HCT116 (cell line): Measurements from ENCODE around the gene WDR44. TPM values are rescaled to one million over a fixed set of nuclear protein-coding genes. Genes with fewer than 3 reads are reported as not detected.
"Not testable (repeated sequence)": the region's sequence is repeated elsewhere in the genome, so short reads cannot be mapped to it uniquely, and the experiment has no call there.

Experiments used
- ATAC-seq: fragments of 200-7000 bp; cut with Tn5 transposase; 2 replicates; pipeline ENCODE4 v1.9.1; 2020; ENCODE audit warnings: mild to moderate bottlenecking, moderate library complexity
- Bru-seq: library from RNA; stranded (reverse); fragments of 400-500 nt; gene quantifications from one replicate; lab custom pipeline; 2021; lab: Mats Ljungman, UMichigan
- BruChase-seq, 2 experiments: library from RNA; stranded (reverse); fragments of 400-500 nt; gene quantifications; one replicate each; lab custom pipeline; 2021; lab: Mats Ljungman, UMichigan
- BruUV-seq: library from RNA; stranded (reverse); fragments of 400-500 nt; replicated peaks from 2 replicates; lab custom pipeline; 2021; lab: Mats Ljungman, UMichigan
- CTCF ChIA-PET: fragments of 300-600 bp; sonication (Branson Sonifier 250); formaldehyde crosslinking; loops from one replicate; lab custom pipeline; 2021; ENCODE audit warnings: antibody characterized with exemption; lab: Charles Lee
- POLR2A ChIA-PET: fragments of 300-600, 350-600 bp; sonication (Branson Sonifier 250); formaldehyde crosslinking; loops from one replicate; lab custom pipeline; 2021; ENCODE audit warnings: antibody characterized with exemption; lab: Charles Lee
- RAD21 ChIA-PET, 2 experiments: fragments of 300-600 bp; sonication (Branson Sonifier 250); formaldehyde crosslinking; loops; one replicate each; lab custom pipeline; 2023; ENCODE audit warnings: low total read pairs in 2 of 2; ENCODE audit not compliant: uncharacterized antibody in 2 of 2, unreplicated experiment in 2 of 2, low non-redundant PET in 1 of 2; lab: Charles Lee
- DNase-seq: peaks from one replicate; pipeline ENCODE4 v3.0.0-alpha.2; 2010; ENCODE audit warnings: low read depth, low spot score
- H2AFZ ChIP-seq: fragments of 200-600 bp; shearing (Covaris generic), sonication (generic); 2 replicates; pipeline ENCODE4 v1.6.1; 2017; ENCODE audit warnings: low read depth, mixed run types, mixed read lengths, antibody characterized with exemption, low read length; ENCODE audit not compliant: poor library complexity, severe bottlenecking
- H3K27ac ChIP-seq: 2 replicates; pipeline ENCODE4 v1.5.1; 2012; ENCODE audit warnings: low read depth, low read length
- H3K27me3 ChIP-seq: fragments of 200-600 bp; sonication (generic); 2 replicates; pipeline ENCODE4 v1.6.1; 2016; ENCODE audit warnings: mixed run types, low read length, mixed read lengths; ENCODE audit not compliant: insufficient read depth
- H3K36me3 ChIP-seq, 2 experiments: fragments of 200-500 bp in 1 of 2; fragments of 200-600 bp in 1 of 2; sonication (Bioruptor generic) in 1 of 2; sonication (generic) in 1 of 2; 2 replicates each; pipeline versions ENCODE4 v1.5.1 to v1.6.1; 2014 to 2016; ENCODE audit warnings: low read length in 2 of 2, inconsistent platforms in 1 of 2, mixed read lengths in 1 of 2, mixed run types in 1 of 2; ENCODE audit not compliant: insufficient read depth in 2 of 2, control insufficient read depth in 1 of 2
- H3K4me1 ChIP-seq, 2 experiments: fragments of 200-600 bp in 1 of 2; sonication (generic) in 1 of 2; 2 replicates each; pipeline versions ENCODE4 v1.5.1 to v1.6.1; 2012 to 2017; ENCODE audit warnings: low read length in 2 of 2, inconsistent platforms in 1 of 2, mild to moderate bottlenecking in 1 of 2, mixed read lengths in 1 of 2, mixed run types in 1 of 2, moderate library complexity in 1 of 2; ENCODE audit not compliant: insufficient read depth in 2 of 2, control insufficient read depth in 1 of 2
- H3K4me2 ChIP-seq: fragments of 200-600 bp; sonication (generic); 2 replicates; pipeline ENCODE4 v1.6.1; 2017; ENCODE audit warnings: mixed run types, low read length, mixed read lengths
- H3K4me3 ChIP-seq, 2 experiments: fragments of 200-600 bp in 1 of 2; sonication (generic) in 1 of 2; replicated peaks in 1 of 2; 2 replicates each; pipeline ENCODE4 v1.5.1; 2011 to 2016; ENCODE audit warnings: low read length in 2 of 2, control low read depth in 1 of 2, low read depth in 1 of 2, mild to moderate bottlenecking in 1 of 2, mixed read lengths in 1 of 2, mixed run types in 1 of 2
- H3K79me2 ChIP-seq: fragments of 200-600 bp; sonication (generic); 2 replicates; pipeline ENCODE4 v1.6.1; 2017; ENCODE audit warnings: mild to moderate bottlenecking, mixed run types, low read length, moderate library complexity, mixed read lengths; ENCODE audit not compliant: insufficient read depth
- H3K9ac ChIP-seq: fragments of 200-600 bp; sonication (generic); 2 replicates; pipeline ENCODE4 v1.6.1; 2016; ENCODE audit warnings: low read length, mixed read lengths
- H3K9me2 ChIP-seq: fragments of 200-600 bp; sonication (generic), shearing (Covaris generic); 2 replicates; pipeline ENCODE4 v1.6.1; 2017; ENCODE audit warnings: mixed run types, mild to moderate bottlenecking, moderate library complexity; ENCODE audit not compliant: insufficient read depth
- H3K9me3 ChIP-seq, 2 experiments: fragments of 200-500 bp in 1 of 2; fragments of 200-600 bp in 1 of 2; sonication (Bioruptor generic) in 1 of 2; sonication (generic) in 1 of 2; 2 replicates each; pipeline ENCODE4 v1.6.1; 2014 to 2017; ENCODE audit warnings: low read length in 2 of 2, mixed read lengths in 2 of 2, inconsistent platforms in 1 of 2, low read depth in 1 of 2, mild to moderate bottlenecking in 1 of 2, mixed run types in 1 of 2, moderate library complexity in 1 of 2; ENCODE audit not compliant: control insufficient read depth in 1 of 2, insufficient read depth in 1 of 2
- H4K20me1 ChIP-seq: fragments of 200-600 bp; sonication (generic), shearing (Covaris generic); 2 replicates; pipeline ENCODE4 v1.6.1; 2017; ENCODE audit warnings: mixed run types, mild to moderate bottlenecking, moderate library complexity; ENCODE audit not compliant: insufficient read depth
- ATF3 ChIP-seq: IDR thresholded peaks from 2 replicates; pipeline ENCODE4 v1.6.1; 2012
- CBX3 ChIP-seq: IDR thresholded peaks from 2 replicates; pipeline ENCODE4 v1.6.1; 2012; ENCODE audit warnings: low read depth
- CEBPB ChIP-seq: IDR thresholded peaks from 2 replicates; pipeline ENCODE4 v1.6.1; 2012; ENCODE audit warnings: low read depth
- CTCF ChIP-seq, 3 experiments: fragments of 200-600 bp in 1 of 3; sonication (generic) in 1 of 3; IDR thresholded peaks in 2 of 3; conservative IDR thresholded peaks in 1 of 3; 2 replicates each; pipeline ENCODE4 v1.5.1; 2012 to 2017; ENCODE audit warnings: low read depth in 2 of 3, low read length in 2 of 3, antibody characterized with exemption in 1 of 3, borderline replicate concordance in 1 of 3, control low read depth in 1 of 3, mild to moderate bottlenecking in 1 of 3, mixed read lengths in 1 of 3, mixed run types in 1 of 3, moderate library complexity in 1 of 3; ENCODE audit not compliant: insufficient read depth in 1 of 3
- EGR1 ChIP-seq: IDR thresholded peaks from 2 replicates; pipeline ENCODE4 v1.6.1; 2012; ENCODE audit warnings: low read depth
- ELF1 ChIP-seq: IDR thresholded peaks from 2 replicates; pipeline ENCODE4 v1.6.1; 2012; ENCODE audit warnings: low read depth, borderline replicate concordance
- EZH2 ChIP-seq: fragments of 200-600 bp; sonication (generic); IDR thresholded peaks from 2 replicates; pipeline ENCODE4 v1.6.1; 2017; ENCODE audit warnings: antibody characterized with exemption, mixed run types
- JUND ChIP-seq: IDR thresholded peaks from 2 replicates; pipeline ENCODE4 v1.6.1; 2012
- POLR2AphosphoS5 ChIP-seq: IDR thresholded peaks from 2 replicates; pipeline ENCODE4 v1.6.1; 2011; ENCODE audit warnings: mild to moderate bottlenecking, low read depth, low read length, moderate library complexity
- RAD21 ChIP-seq: IDR thresholded peaks from 2 replicates; pipeline ENCODE4 v1.6.1; 2012; ENCODE audit warnings: low read depth, mild to moderate bottlenecking
- SIN3A ChIP-seq: IDR thresholded peaks from 2 replicates; pipeline ENCODE4 v1.6.1; 2012; ENCODE audit warnings: low read depth
- SP1 ChIP-seq: IDR thresholded peaks from 2 replicates; pipeline ENCODE4 v1.6.1; 2012; ENCODE audit warnings: low read depth
- ZFX ChIP-seq: fragments of 450-650 bp; IDR thresholded peaks from 2 replicates; pipeline ENCODE4 v1.6.1; 2017
- ZNF274 ChIP-seq: fragments of 200-500 bp; sonication (Bioruptor generic); IDR thresholded peaks from 2 replicates; pipeline ENCODE4 v1.6.1; 2014; ENCODE audit warnings: mild to moderate bottlenecking, low read depth, low read length, inconsistent platforms
- intact Hi-C: fragments of 100-400 bp; cut with micrococcal nuclease; formaldehyde crosslinking; loops from 2 replicates; pipeline ENCODE4 v1.10.0; 2022
- long read RNA-seq: library from polyadenylated mRNA; unstranded; transcript quantifications from one replicate; pipeline ENCODE4 v2.0.0, GENCODE V29; 2021; ENCODE audit not compliant: unreplicated experiment
- polyA plus RNA-seq: library from polyadenylated mRNA; unstranded; fragments of >200 nt; gene quantifications from 2 replicates; pipeline ENCODE4 v1.2.1, GENCODE V29; 2012; ENCODE audit warnings: missing spikeins
- total RNA-seq: library from RNA; stranded (reverse); gene quantifications from one replicate; pipeline ENCODE4 v1.2.1, GENCODE V29; 2021; ENCODE audit not compliant: unreplicated experiment
- TF ChIP-seq, protein P1 (sequence below): IDR thresholded peaks from 2 replicates; pipeline ENCODE4 v1.6.1; 2011; ENCODE audit warnings: mild to moderate bottlenecking, low read length, moderate library complexity; ENCODE audit not compliant: insufficient replicate concordance; ENCODE audit errors: extremely low read depth
- TF ChIP-seq, protein P2 (sequence below): IDR thresholded peaks from 2 replicates; pipeline ENCODE4 v1.6.1; 2012

Gene WDR44
- total RNA-seq (12.2 TPM), Bru-seq, nascent RNA (percentile 67 among the genes with signal in this experiment), BruChase-seq, experiment 1, labeled RNA remaining after a 6-hour chase (percentile 66 among the genes with signal in this experiment), BruChase-seq, experiment 2, labeled RNA remaining after a 2-hour chase (percentile 71 among the genes with signal in this experiment)
- polyA plus RNA-seq, result 3.6 and 5.4 TPM in 2 replicates
- long read RNA-seq, full-length matches to known transcripts, result 16 of 33 reads
- long read RNA-seq, partial matches to known transcripts, result 9 of 33 reads
- long read RNA-seq, other reads (novel, unspliced or antisense), result 8 of 33 reads

DNA sequence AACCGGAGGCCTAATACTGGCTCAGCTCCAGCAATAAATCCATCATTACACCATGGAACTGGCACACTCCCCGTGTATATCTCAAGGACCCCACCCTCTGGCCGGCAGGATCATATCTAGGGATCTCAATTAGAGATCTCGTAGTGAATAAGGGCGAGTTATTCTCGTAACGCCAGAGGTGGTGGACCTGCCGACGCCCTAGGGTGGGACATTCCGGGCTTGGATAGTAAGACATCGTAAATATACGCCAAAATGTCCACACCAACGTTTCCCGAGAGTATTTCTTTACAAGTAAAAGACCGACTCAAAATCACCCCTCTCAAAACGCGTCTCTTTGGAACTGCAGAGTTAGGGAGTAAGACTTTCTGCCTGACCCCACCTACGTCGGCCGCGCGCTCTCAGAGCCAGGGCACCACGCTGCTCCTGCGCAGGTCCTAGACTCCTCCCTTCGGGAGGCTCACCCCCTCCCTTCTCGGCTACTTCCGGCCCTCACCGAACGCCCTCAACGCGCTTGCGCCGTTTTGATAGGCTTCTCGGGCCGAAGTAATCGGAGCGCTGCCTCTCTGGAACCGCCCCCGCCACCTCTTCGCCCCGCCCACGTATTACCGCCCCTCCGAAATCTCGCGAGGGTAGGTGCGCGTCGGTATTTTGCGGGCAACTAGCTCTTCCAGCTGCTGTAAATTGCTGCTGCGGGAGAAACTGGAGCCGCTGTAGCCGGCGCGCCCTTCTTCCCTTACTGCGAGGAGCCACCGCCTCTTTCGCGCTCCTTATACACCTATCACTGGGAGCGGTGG lies at the start of gene WDR44:
Gene WDR44, plus strand, starts transcription at position 643 of the 794 bp plus-strand sequence. CDS start 398 bp downstream, outside the sequence.
- H3K36me3 ChIP-seq, result no peaks in the 10 kb centered on the region
- peak within 1 kb of the TSS; percentile 72 to 74 for H3K4me3 ChIP-seq
- TSS peak; percentile 96 for BruUV-seq
- peak within 1 kb of the TSS; percentile 93 for H3K27ac ChIP-seq
- H2AFZ ChIP-seq, result no peak within 1 kb of the TSS
- H3K79me2 ChIP-seq, result peaks cover 41% of the 10 kb centered on the region
- RAD21 ChIA-PET, result no interaction called here
- intact Hi-C loops, result no loop called here
- peak within 1 kb of the TSS; percentile 75 for H3K9ac ChIP-seq
- H3K9me2 ChIP-seq, result no peaks in the 10 kb centered on the region
- H3K4me1 ChIP-seq, result peaks cover 7 to 33% of the 10 kb centered on the region in 2 experiments; a peak in 3 of 4 replicates
- H3K4me2 ChIP-seq, result peak within 1 kb of the TSS; percentile 85
- no peaks in the 10 kb centered on the region for H3K9me3 ChIP-seq
- no peaks in the 10 kb centered on the region for H4K20me1 ChIP-seq
- ATAC-seq, result peak; percentile 93
- POLR2A ChIA-PET, result no interaction called here
- CTCF ChIA-PET, result no interaction called here
- TF ChIP-seq CBX3 (0 out of 2 replicates have a peak, but pooled peaks have one; percentile 35), ELF1 (peak; percentile 44; the same call in 1 of the 2 replicates), SP1 (peak; percentile 63), CEBPB (no peak), CTCF (IDR thresholded peaks at IDR 0.05 in 2 of 3, conservative IDR thresholded peaks at IDR 0.05 in 1 of 3; ENCODE audit: borderline replicate concordance in 1 of 3, insufficient read depth in 1 of 3, low read depth in 2 of 3, low read length in 2 of 3) (no peak), ZNF274 (no peak), ATF3 (no peak), RAD21 (no peak), ZFX (peak; percentile 41), SIN3A (peak; percentile 80), EGR1 (peak; percentile 92), EZH2 (no peak), POLR2AphosphoS5 (peak; percentile 86), JUND (no peak)
- TF ChIP-seq, protein P1, sequence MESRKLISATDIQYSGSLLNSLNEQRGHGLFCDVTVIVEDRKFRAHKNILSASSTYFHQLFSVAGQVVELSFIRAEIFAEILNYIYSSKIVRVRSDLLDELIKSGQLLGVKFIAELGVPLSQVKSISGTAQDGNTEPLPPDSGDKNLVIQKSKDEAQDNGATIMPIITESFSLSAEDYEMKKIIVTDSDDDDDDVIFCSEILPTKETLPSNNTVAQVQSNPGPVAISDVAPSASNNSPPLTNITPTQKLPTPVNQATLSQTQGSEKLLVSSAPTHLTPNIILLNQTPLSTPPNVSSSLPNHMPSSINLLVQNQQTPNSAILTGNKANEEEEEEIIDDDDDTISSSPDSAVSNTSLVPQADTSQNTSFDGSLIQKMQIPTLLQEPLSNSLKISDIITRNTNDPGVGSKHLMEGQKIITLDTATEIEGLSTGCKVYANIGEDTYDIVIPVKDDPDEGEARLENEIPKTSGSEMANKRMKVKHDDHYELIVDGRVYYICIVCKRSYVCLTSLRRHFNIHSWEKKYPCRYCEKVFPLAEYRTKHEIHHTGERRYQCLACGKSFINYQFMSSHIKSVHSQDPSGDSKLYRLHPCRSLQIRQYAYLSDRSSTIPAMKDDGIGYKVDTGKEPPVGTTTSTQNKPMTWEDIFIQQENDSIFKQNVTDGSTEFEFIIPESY, result peak; percentile 91
- TF ChIP-seq, protein P2, sequence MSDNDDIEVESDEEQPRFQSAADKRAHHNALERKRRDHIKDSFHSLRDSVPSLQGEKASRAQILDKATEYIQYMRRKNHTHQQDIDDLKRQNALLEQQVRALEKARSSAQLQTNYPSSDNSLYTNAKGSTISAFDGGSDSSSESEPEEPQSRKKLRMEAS, result peak; percentile 37
- DNase-seq, result peak; percentile 85
- no peaks in the 10 kb centered on the region for H3K27me3 ChIP-seq

- H3K9me2 ChIP-seq, H3K79me2 ChIP-seq, BruUV-seq, CTCF ChIA-PET, H3K27me3 ChIP-seq, ATAC-seq, RAD21 ChIA-PET, H3K9me3 ChIP-seq, H3K9ac ChIP-seq, POLR2A ChIA-PET, H3K27ac ChIP-seq, H4K20me1 ChIP-seq, H3K4me2 ChIP-seq, H3K36me3 ChIP-seq, H3K4me1 ChIP-seq, intact Hi-C loops, H2AFZ ChIP-seq, H3K4me3 ChIP-seq, DNase-seq: not testable (repeated sequence)
These were observed 40.1 kb upstream of the WDR44 start for GRCh38 chrX:118305827-118306226.
